Measurements from ENCODE around the gene FNBP1.

FNBP1 gene

DNA sequence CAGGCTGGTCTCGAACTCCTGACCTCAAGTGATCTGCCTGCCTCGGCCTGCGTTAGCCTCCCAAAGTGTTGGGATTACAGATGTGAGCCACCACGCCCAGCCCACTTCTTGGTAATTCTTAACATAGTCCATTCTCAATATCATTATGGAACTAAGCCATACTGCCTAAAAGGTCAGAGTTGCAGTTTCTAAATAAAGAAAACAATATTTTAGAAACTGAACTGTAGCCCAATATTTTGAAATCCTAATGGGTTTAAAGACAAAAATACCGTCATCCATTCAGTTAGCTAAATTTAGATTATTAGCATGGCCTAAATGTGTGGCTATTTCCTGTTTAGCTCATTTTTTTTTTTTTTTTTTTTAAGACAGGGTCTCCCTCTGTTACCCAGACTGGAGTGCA lies 108.2 kb downstream of the FNBP1 start:
- TF ChIP-seq, protein P1, sequence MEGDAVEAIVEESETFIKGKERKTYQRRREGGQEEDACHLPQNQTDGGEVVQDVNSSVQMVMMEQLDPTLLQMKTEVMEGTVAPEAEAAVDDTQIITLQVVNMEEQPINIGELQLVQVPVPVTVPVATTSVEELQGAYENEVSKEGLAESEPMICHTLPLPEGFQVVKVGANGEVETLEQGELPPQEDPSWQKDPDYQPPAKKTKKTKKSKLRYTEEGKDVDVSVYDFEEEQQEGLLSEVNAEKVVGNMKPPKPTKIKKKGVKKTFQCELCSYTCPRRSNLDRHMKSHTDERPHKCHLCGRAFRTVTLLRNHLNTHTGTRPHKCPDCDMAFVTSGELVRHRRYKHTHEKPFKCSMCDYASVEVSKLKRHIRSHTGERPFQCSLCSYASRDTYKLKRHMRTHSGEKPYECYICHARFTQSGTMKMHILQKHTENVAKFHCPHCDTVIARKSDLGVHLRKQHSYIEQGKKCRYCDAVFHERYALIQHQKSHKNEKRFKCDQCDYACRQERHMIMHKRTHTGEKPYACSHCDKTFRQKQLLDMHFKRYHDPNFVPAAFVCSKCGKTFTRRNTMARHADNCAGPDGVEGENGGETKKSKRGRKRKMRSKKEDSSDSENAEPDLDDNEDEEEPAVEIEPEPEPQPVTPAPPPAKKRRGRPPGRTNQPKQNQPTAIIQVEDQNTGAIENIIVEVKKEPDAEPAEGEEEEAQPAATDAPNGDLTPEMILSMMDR (IDR thresholded peaks at IDR 0.05; ENCODE audit: borderline replicate concordance, insufficient read depth, low read depth, low read length): no peak
- H3K4me3 ChIP-seq (ENCODE audit: low read depth, low read length): no peak overlapping the region

DNA sequence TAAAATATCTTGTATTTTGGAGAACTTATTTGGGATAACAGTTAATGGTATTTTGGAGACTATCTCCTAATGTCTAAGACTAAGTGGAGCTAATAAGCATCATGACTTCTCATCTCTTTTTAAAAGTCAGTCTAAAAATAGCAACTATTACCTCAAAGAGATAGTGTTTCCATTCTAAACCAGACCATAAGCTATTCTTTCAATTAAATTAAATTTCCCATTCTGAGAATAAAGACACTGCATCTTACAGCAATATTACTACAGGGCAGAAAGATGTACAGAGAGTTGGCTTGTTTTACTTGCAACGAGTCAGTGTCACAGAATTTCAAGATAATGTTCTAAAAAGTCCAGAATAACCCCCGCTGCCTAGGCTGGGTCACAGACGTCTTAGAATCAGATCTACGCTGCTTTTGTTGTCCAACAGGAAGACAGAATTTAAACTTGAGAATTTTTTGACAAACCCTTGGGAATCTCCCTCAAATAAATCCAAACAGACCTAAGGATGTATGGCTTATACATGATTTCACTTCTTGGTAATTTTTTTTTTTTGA lies 108.9 kb downstream of the FNBP1 start:
- TF ChIP-seq, protein P1 (IDR thresholded peaks at IDR 0.05; ENCODE audit: borderline replicate concordance, insufficient read depth, low read depth, low read length): no peak
- H3K4me3 ChIP-seq (ENCODE audit: low read depth, low read length): no peak overlapping the region

DNA sequence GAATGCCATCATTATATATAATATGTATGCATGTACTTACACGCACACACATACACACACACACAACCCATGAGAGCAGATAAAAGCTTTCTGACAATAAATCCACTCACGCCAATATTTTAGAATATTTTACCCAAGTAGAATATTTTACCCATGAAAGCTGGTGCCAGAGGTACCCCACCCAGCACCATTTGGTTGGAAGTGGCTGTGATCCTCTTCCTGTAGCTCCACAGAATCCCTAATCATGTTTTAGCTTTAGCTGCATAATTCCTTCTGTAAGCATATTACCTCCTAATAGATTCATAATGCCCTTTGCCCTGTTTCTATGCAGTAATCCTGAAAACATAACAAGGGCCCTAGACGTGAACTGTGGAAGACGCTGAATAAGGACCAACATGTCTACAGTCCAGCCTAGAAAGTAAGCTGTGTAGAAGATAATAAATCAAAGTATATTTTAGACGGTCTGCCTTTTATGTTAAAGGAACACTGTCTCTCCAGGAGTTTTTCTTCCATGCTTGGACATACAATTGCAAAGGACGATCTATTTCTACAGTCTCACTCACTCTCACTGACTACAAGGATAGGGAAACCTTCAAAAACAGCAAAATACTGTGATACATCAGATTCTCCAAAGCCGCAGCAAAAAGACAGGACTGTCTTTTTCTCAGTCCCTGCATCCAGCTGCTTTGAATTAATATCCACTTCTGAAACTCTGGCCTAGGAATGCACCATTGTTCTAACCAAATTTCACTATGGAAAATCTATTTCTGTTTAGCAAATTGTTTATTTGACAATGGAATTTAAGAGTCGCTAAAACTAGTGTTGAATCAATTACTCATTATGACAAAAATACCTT lies 109.6 kb downstream of the FNBP1 start:
- no peak overlapping the region for H3K4me3 ChIP-seq (ENCODE audit: low read depth, low read length)
- TF ChIP-seq, protein P1 (IDR thresholded peaks at IDR 0.05; ENCODE audit: borderline replicate concordance, insufficient read depth, low read depth, low read length): no peak

DNA sequence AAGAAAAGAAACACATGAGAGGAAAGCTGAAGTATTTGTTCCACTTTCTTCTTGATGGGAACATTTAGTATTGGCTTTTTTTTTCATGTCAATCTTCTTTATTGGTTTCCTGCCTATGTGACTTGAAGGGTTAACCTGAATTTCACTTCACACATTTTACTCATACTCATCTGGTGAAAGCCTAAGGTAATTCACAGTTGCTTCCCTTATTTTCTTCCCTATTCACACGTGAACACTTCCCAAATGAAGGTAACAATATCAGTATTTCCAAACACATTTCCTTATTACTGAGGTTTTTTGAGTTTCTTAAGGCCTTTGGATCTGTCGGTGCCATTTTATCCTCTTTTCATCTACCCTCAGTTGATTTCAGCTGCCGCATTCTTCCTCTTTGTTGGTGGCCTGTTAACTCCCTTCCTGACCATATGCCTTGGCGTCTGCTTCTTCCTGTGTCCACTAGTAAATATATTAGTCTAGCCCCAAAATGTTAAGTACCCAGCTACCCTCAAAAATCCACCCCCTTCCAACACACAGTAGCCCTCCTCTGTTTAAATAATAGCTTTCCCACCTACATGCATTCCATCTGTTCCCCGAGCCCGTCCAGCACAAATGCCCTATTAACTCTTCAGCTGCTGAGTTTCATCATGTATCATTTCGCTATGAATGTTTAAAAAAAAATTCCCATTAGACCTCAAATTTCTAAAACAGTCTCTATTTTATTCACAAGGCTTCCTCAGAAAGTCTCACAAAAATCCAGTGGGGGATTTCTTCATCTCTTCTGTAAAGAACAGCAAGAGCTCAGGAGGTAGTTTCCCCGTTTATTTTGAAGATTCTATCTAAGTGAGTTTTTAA lies 110.5 kb downstream of the FNBP1 start:
- H3K4me3 ChIP-seq (ENCODE audit: low read depth, low read length): no peak overlapping the region
- TF ChIP-seq, protein P1 (IDR thresholded peaks at IDR 0.05; ENCODE audit: borderline replicate concordance, insufficient read depth, low read depth, low read length): no peak

DNA sequence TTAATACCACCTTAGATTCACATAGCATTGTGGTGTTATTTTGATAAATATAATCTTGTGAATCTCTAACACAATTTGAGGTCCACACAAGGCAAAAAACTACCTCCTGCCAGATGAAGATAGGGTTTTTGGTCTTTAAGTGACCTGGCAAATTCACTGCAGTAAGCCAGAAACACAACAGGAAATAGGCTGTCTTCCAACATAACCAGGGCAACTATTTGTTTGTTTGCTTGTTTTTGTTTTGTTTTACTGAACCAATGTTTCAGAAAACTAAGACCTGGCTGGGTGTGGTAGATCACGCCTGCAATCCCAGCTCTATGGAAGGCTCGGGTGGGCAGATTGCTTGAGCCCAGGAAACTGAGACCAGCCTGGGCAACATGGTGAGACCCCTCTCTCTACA lies 112.2 kb downstream of the FNBP1 start:
- TF ChIP-seq, protein P1 (IDR thresholded peaks at IDR 0.05; ENCODE audit: borderline replicate concordance, insufficient read depth, low read depth, low read length): no peak
- no peak overlapping the region for H3K4me3 ChIP-seq (ENCODE audit: low read depth, low read length)

DNA sequence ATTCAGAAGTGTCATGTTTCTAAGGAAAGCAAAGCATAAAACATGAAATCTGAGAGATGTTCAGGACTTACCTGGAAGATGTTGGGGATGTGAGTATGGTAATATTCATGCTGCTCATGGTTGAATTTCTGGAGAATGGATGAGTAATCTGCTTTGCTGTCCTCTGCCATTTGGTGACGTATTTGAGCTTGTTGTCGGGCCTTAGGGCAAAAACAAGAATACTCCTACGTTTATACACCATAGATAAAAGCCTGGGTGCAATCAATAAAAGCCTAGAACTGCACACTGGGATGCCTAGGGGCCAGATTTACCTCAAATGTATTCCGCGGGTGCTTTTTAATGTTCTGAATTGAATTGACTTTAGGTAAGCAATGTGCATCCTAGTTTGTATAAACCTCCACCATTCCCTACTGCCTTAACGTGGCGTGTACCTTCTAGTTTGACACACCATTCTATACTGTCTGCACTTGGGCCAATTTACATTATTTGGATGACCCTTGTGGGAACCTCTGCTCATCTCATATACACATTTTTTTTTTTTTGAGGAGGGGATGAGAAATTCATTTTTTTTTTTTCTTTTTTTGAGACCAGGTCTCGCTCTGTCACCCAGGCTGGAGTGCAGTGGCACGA lies 113.4 kb downstream of the FNBP1 start:
- TF ChIP-seq, protein P1 (IDR thresholded peaks at IDR 0.05; ENCODE audit: borderline replicate concordance, insufficient read depth, low read depth, low read length): no peak

More for the DNA sequence above, 113.4 kb downstream of the FNBP1 start:
- H3K4me3 ChIP-seq (ENCODE audit: low read depth, low read length): no peak overlapping the region

Data from GM12875 (cell line).